GM21786 (cell line): ENCODE data around the gene CSNK1E.

ENCODE experiments used
- ATAC-seq: cut with Tn5 transposase; IDR thresholded peaks from one replicate; pipeline ENCODE4 v1.9.1; 2021; ENCODE audit not compliant: unreplicated experiment

The CSNK1E gene

GRCh38 chr22:38250643-38251340 is 66.4 kb downstream of the CSNK1E start:
- ATAC-seq = no peak

GRCh38 chr22:38249803-38250642 is 67.2 kb downstream of the CSNK1E start:
- no peak for ATAC-seq

DNA sequence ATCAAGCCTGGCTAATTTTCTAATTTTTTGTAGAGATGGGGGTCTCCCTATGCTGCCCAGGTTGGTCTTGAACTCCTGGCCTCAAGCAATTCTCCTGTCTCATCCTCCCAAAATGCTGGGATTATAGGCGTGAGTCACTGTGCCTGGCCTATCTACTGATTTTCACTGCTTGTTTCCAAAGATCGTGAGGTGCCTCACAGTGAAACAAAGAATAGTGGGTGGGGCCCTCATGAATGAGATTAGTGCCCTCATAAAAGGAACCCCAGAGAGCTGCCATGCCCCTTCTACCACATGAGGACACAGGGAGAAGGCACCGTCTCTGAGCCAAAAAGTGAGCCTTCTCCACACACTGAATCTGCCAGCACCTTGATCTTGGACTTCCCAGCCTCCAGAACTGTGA is 67.9 kb downstream of the CSNK1E start:
- no peak for ATAC-seq

DNA sequence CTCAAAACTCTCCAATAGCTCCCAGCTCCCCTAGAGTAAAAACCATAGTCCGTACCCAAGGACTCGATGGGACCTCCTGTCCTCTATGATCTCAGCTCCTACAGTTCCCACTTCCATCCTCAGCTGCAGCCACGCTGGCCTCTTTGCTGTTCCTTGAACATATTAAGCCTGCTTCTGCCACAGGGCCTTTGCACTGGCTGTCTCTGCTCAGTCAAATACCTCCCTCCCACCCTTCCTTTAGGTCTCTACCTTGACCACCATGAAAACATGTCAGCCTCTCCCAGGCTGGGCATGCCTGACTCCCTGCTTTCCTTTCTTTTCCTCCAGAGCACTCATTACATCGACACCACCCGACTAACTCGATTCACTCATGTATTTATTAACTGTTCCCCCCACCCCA is 69.0 kb downstream of the CSNK1E start:
- no peak for ATAC-seq

DNA sequence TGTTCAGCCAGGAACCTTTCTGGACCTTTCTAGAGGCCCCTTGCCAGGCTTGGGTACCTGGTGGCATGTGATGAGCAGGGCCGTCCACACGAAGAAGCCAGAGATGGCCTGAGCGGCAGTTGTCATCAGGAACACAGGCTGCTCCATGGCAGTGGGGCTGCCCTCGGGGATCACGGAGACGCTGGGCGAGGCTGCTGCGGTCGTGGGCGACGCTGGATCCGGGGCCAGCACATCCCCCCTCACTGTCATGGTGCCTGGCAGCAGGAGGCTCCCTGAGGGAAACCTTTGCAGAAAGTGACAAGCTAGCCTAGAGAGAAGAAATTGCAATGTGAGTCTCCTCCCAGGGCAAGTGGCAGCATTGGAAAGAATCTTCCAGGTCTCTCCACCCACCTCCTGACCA is 69.5 kb downstream of the CSNK1E start:
- ATAC-seq = no peak

GRCh38 chr22:38246692-38247091 is 70.5 kb downstream of the CSNK1E start:
- no peak for ATAC-seq

GRCh38 chr22:38246046-38246658 is 71.1 kb downstream of the CSNK1E start:
- ATAC-seq = no peak

DNA sequence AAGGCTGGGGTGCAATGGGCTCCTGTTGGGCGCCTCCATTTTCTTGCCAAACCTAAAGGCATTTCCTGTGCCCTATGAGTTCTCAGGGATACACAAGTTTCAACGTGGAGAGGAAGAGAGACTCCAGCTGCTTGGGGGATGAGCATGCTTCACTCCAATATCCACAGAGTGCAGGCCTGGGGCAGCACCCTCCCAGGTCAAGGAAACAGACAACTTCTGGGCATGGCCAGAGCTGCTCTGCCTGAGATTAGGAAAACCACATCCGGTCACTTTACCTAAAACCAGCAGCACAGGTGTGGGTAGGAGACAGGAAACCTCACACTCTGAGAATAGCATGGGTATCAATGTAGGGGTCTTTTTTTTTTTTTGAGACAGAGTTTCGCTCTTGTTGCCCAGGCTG is 73.1 kb downstream of the CSNK1E start:
- no peak for ATAC-seq

DNA sequence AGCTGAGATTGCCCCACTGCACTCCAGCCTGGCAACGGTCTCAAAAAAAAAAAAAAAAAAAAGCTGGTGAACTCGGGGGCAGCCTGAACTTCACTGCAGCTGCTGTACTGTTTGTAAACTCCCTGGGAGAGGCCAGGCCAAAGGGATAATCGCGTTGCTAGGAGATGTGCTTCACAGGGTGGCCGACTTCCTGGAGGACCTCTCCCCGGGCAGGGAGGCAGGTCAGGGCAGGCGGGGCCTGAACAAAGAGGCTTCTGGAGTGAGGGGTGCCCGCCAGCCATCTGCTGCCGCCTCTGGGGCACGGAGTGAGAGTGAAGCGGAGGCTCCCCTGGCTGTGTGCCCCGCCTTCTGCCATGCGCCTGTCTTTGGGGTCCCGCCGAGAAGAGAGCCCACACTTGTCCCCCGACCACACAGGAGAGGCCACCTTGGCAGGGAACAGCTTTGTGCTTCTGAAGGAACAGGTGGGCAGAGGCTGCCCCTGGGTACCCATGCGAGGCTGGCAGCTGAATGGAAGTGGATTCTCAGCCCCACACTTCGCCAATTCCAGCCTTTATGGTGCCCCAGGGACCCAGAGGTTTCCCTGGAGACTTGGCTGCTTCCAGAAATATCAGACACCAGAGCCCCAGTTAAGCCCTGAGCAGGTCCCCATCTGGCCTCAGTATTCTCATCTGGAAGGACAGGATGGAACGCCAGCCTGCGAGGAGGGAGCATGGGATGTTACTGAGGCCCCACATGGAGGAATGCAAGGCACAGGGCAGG is 74.0 kb downstream of the CSNK1E start:
- no peak for ATAC-seq

GRCh38 chr22:38240734-38241252 is 76.4 kb downstream of the CSNK1E start:
- ATAC-seq = no peak
